Left ventricle myocardium inferior (tissue), 1 donor: ENCODE results near the gene KRTAP10-7. TPM values are rescaled to one million over a fixed set of nuclear protein-coding genes. Genes with fewer than 3 reads are reported as not detected.

Experiments
- DNase-seq: peaks from one replicate; pipeline ENCODE4 v3.0.0-alpha.2; 2020
- H3K27ac ChIP-seq: fragments of 200-600 bp; replicated peaks from 2 replicates; pipeline ENCODE4 v1.8.0; 2021
- H3K27me3 ChIP-seq: fragments of 200-600 bp; 2 replicates; pipeline ENCODE4 v1.8.0; 2021; ENCODE audit warnings: low read depth
- H3K36me3 ChIP-seq: fragments of 200-600 bp; 2 replicates; pipeline ENCODE4 v1.8.0; 2021
- H3K4me1 ChIP-seq: fragments of 200-600 bp; 2 replicates; pipeline ENCODE4 v1.8.0; 2021
- H3K4me3 ChIP-seq: fragments of 200-600 bp; 2 replicates; pipeline ENCODE4 v1.8.0; 2021; ENCODE audit warnings: mild to moderate bottlenecking, moderate library complexity
- H3K9me3 ChIP-seq: fragments of 200-600 bp; replicated peaks from 2 replicates; pipeline ENCODE4 v1.8.0; 2021
- intact Hi-C: fragments of 100-400 bp; cut with micrococcal nuclease; formaldehyde crosslinking; loops from one replicate; pipeline ENCODE4 v1.11.0; 2022
- total RNA-seq: library from RNA; stranded (reverse); fragmentation: NEBNext Ultra II Directional; extraction: Animal tissue kit (Norgen Biotek cat#: 25700); gene quantifications from one replicate; pipeline ENCODE4 v1.2.1, GENCODE V29; 2021
- TF ChIP-seq, protein P1 (sequence below): fragments of 200-600 bp; IDR thresholded peaks from 2 replicates; pipeline ENCODE4 v1.8.0; 2021; ENCODE audit warnings: antibody characterized with exemption, mild to moderate bottlenecking, borderline replicate concordance
- donor health status: DM: no; HTN: yes; CAD: no; lungs with severe emphysema.

KRTAP10-7 gene
- total RNA-seq, 1 donor from 2014 or later, result not detected

DNA sequence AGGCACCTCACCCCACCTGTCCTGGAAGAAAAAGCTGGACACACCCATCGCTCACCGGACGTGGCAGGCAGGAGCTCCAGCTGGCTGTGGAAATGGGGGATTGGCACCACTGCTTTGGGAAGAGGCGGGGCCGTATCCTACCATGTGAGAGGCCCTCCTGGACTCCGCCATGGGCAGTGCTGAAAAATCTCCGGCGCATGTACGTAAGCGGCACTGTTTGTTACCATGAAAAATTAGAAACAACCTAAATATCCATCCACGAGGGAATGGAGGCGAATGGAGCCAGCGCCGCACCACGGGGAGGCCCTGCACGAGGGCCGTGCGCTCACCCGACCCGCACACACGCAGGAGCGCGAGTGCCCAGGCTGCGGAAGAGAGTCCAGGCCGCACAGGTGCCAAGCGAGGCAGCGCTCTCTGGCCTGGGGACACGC is 14.6 kb downstream of the KRTAP10-7 start:
- H3K36me3 ChIP-seq, result no peaks in the 10 kb centered on the region
- intact Hi-C loops, result no loop called here
- peaks cover 25% of the 10 kb centered on the region for H3K9me3 ChIP-seq
- H3K4me1 ChIP-seq, result no peaks in the 10 kb centered on the region
- TF ChIP-seq, protein P1, sequence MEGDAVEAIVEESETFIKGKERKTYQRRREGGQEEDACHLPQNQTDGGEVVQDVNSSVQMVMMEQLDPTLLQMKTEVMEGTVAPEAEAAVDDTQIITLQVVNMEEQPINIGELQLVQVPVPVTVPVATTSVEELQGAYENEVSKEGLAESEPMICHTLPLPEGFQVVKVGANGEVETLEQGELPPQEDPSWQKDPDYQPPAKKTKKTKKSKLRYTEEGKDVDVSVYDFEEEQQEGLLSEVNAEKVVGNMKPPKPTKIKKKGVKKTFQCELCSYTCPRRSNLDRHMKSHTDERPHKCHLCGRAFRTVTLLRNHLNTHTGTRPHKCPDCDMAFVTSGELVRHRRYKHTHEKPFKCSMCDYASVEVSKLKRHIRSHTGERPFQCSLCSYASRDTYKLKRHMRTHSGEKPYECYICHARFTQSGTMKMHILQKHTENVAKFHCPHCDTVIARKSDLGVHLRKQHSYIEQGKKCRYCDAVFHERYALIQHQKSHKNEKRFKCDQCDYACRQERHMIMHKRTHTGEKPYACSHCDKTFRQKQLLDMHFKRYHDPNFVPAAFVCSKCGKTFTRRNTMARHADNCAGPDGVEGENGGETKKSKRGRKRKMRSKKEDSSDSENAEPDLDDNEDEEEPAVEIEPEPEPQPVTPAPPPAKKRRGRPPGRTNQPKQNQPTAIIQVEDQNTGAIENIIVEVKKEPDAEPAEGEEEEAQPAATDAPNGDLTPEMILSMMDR, result no peak
- H3K27ac ChIP-seq, result no peak overlapping the region
- H3K4me3 ChIP-seq, result no peak overlapping the region
- peaks cover 35% of the 10 kb centered on the region for H3K27me3 ChIP-seq
- no peak for DNase-seq

- Histone ChIP-seq H3K27me3 (peaks cover 35% of the 10 kb centered on the region), H3K4me3 (no peak overlapping the region), H3K36me3 (no peaks in the 10 kb centered on the region), H3K4me1 (no peaks in the 10 kb centered on the region), H3K9me3 (peaks cover 21% of the 10 kb centered on the region), H3K27ac (no peak overlapping the region)
- TF ChIP-seq, protein P1, result no peak
- no peak for DNase-seq
- intact Hi-C loops, result no loop called here
Observed at GRCh38 chr21:44615466-44615865, 15.1 kb downstream of the KRTAP10-7 start.

GRCh38 chr21:44615911-44616590 is 15.7 kb downstream of the KRTAP10-7 start:
- H3K27me3 ChIP-seq, result peaks cover 35% of the 10 kb centered on the region
- intact Hi-C loops, result no loop called here
- TF ChIP-seq, protein P1, result no peak

DNA sequence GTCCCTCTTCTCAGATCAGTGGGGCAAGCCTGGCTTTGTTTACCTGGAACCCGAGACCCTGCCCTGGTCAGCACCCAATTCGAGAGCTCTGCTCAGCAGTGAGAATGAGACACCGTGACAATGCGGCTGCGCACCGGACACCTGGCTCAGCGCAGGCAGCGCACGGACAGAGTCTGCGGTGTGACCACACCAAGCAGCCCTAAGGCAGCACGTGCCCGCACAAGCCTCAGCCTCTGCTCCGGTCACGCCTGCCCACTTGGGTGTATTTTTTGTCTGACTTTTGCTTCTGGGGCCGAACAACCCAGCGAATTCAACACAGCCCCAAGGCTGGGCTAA is 16.2 kb downstream of the KRTAP10-7 start:
- DNase-seq, result no peak
- intact Hi-C loops, result no loop called here

More at GRCh38 chr21:44615911-44616590, 15.7 kb downstream of the KRTAP10-7 start:
- H3K9me3 ChIP-seq, result peaks cover 15% of the 10 kb centered on the region
- no peak for DNase-seq
- H3K36me3 ChIP-seq, result no peaks in the 10 kb centered on the region
- no peak overlapping the region for H3K27ac ChIP-seq
- no peaks in the 10 kb centered on the region for H3K4me1 ChIP-seq
- H3K4me3 ChIP-seq, result no peak overlapping the region

GRCh38 chr21:44617071-44617501 is 16.7 kb downstream of the KRTAP10-7 start:
- Histone ChIP-seq H3K4me1 (no peaks in the 10 kb centered on the region), H3K36me3 (no peaks in the 10 kb centered on the region), H3K9me3 (peaks cover 6% of the 10 kb centered on the region), H3K4me3 (no peak overlapping the region), H3K27me3 (peaks cover 35% of the 10 kb centered on the region), H3K27ac (no peak overlapping the region)
- intact Hi-C loops, result no loop called here
- DNase-seq, result no peak
- TF ChIP-seq, protein P1, result no peak

More for the DNA sequence above, 16.2 kb downstream of the KRTAP10-7 start:
- H3K27me3 ChIP-seq, result peaks cover 35% of the 10 kb centered on the region
- no peak overlapping the region for H3K27ac ChIP-seq
- H3K4me1 ChIP-seq, result no peaks in the 10 kb centered on the region
- no peaks in the 10 kb centered on the region for H3K36me3 ChIP-seq
- H3K9me3 ChIP-seq, result peaks cover 10% of the 10 kb centered on the region
- no peak overlapping the region for H3K4me3 ChIP-seq
- TF ChIP-seq, protein P1, result no peak
